NCI-H524 (cell line): ENCODE measurements around the gene PCDHGA6.

Experiments used
- DNase-seq, 2 experiments: peaks; one replicate each; lab custom pipeline; 2025; lab: John Stamatoyannopoulos, UW

Gene PCDHGA6

GRCh38 chr5:141419074-141419880 lies 45.6 kb downstream of the PCDHGA6 start:
- no peak for DNase-seq

- DNase-seq = no peak
Observed at GRCh38 chr5:141420855-141421488, 47.3 kb downstream of the PCDHGA6 start, which contains the start of gene PCDHGA11. TSS of gene PCDHGA11 (plus strand) at chr5:141421051. CDS start at chr5:141421228, 177 bp downstream.

GRCh38 chr5:141421489-141421855 lies 47.8 kb downstream of the PCDHGA6 start:
- no peak for DNase-seq

- no peak for DNase-seq
Observed at GRCh38 chr5:141422742-141423291, 49.1 kb downstream of the PCDHGA6 start.

GRCh38 chr5:141427783-141428426 lies 54.2 kb downstream of the PCDHGA6 start:
- no peak for DNase-seq
